GM15510 (cell line): ENCODE measurements around the gene SHROOM2.

Source experiments
- POLR2A ChIP-seq: IDR thresholded peaks from 3 replicates; pipeline ENCODE4 v1.6.1; 2011; ENCODE audit warnings: borderline replicate concordance; ENCODE audit not compliant: insufficient read length; ENCODE audit errors: extremely low read depth

Gene SHROOM2

GRCh38 chrX:9765072-9765736, 21.0 kb upstream of the SHROOM2 start:
- no peak for TF ChIP-seq POLR2A

- no peak for TF ChIP-seq POLR2A
Measured at GRCh38 chrX:9765737-9766097, 20.5 kb upstream of the SHROOM2 start, which contains the start of gene GPR143. Gene GPR143, minus strand, starts transcription at chrX:9765847. Its CDS starts 30 bp downstream, at chrX:9765817.

GRCh38 chrX:9767375-9767774, 18.9 kb upstream of the SHROOM2 start:
- TF ChIP-seq POLR2A, result no peak

GRCh38 chrX:9770319-9770718, 15.9 kb upstream of the SHROOM2 start:
- no peak for TF ChIP-seq POLR2A

GRCh38 chrX:9772943-9773342, 13.3 kb upstream of the SHROOM2 start:
- TF ChIP-seq POLR2A, result no peak

- TF ChIP-seq POLR2A, result no peak
Measured at GRCh38 chrX:9775930-9776329, 10.3 kb upstream of the SHROOM2 start.

- TF ChIP-seq POLR2A, result no peak
Measured at GRCh38 chrX:9781941-9782340, 4.3 kb upstream of the SHROOM2 start.

GRCh38 chrX:9784332-9784731, 1.9 kb upstream of the SHROOM2 start:
- TF ChIP-seq POLR2A, result no peak

GRCh38 chrX:9785254-9785943, 830 bp upstream of the SHROOM2 start:
- no peak for TF ChIP-seq POLR2A

- no peak for TF ChIP-seq POLR2A
Measured at GRCh38 chrX:9786798-9787635, 788 bp downstream of the SHROOM2 start.

- no peak for TF ChIP-seq POLR2A
Measured at GRCh38 chrX:9788911-9789310, 2.7 kb downstream of the SHROOM2 start.

GRCh38 chrX:9789555-9789954, 3.3 kb downstream of the SHROOM2 start:
- TF ChIP-seq POLR2A, result no peak

GRCh38 chrX:9790866-9791265, 4.6 kb downstream of the SHROOM2 start:
- no peak for TF ChIP-seq POLR2A

GRCh38 chrX:9794495-9794894, 8.3 kb downstream of the SHROOM2 start:
- no peak for TF ChIP-seq POLR2A

GRCh38 chrX:9797384-9798360, 11.4 kb downstream of the SHROOM2 start:
- no peak for TF ChIP-seq POLR2A

GRCh38 chrX:9802737-9803136, 16.5 kb downstream of the SHROOM2 start:
- TF ChIP-seq POLR2A, result no peak
